A673 (cell line): ENCODE data around the gene IGF1. TPM values are rescaled to one million over a fixed set of nuclear protein-coding genes. Genes with fewer than 3 reads are reported as not detected.

Experiments
- BruUV-seq: library from RNA; stranded (reverse); fragments of 400-500 nt; replicated peaks from 2 replicates; lab custom pipeline; 2021; lab: Mats Ljungman, UMichigan
- CTCF ChIA-PET: fragments of 300-600 bp; sonication (Branson Sonifier 250); formaldehyde crosslinking; loops from one replicate; lab custom pipeline; 2022; ENCODE audit warnings: antibody characterized with exemption; lab: Charles Lee
- POLR2A ChIA-PET: fragments of 300-600 bp; sonication (Branson Sonifier 250); formaldehyde crosslinking; loops from one replicate; lab custom pipeline; 2022; ENCODE audit warnings: antibody characterized with exemption; ENCODE audit not compliant: low non-redundant PET; lab: Charles Lee
- DNase-seq: peaks from one replicate; pipeline ENCODE4 v3.0.0-alpha.2; 2015; ENCODE audit warnings: low spot score
- H3K27ac ChIP-seq: fragments of 200-600 bp; sonication (generic); 2 replicates; pipeline ENCODE4 v1.5.1; 2016; ENCODE audit warnings: mixed run types, low read depth, mild to moderate bottlenecking, mixed read lengths, antibody characterized with exemption, low read length; ENCODE audit not compliant: poor library complexity, severe bottlenecking
- H3K27me3 ChIP-seq: fragments of 200-600 bp; sonication (generic); replicated peaks from 2 replicates; pipeline ENCODE4 v1.6.1; 2017; ENCODE audit warnings: mixed run types, low read depth, mild to moderate bottlenecking, mixed read lengths, antibody characterized with exemption, low read length; ENCODE audit not compliant: insufficient read depth, poor library complexity
- H3K36me3 ChIP-seq: fragments of 200-600 bp; sonication (generic); 2 replicates; pipeline ENCODE4 v1.6.1; 2016; ENCODE audit warnings: mixed run types, mild to moderate bottlenecking, mixed read lengths, antibody characterized with exemption, low read length; ENCODE audit not compliant: insufficient read depth, poor library complexity, severe bottlenecking
- H3K4me1 ChIP-seq: fragments of 200-600 bp; sonication (generic); 2 replicates; pipeline ENCODE4 v1.6.1; 2017; ENCODE audit warnings: mixed run types, mild to moderate bottlenecking, mixed read lengths, antibody characterized with exemption, low read length; ENCODE audit not compliant: insufficient read depth, poor library complexity, severe bottlenecking
- H3K4me3 ChIP-seq: fragments of 200-600 bp; sonication (generic); 2 replicates; pipeline ENCODE4 v1.5.1; 2016; ENCODE audit warnings: low read depth, mixed run types, mild to moderate bottlenecking, mixed read lengths, low read length; ENCODE audit not compliant: poor library complexity, severe bottlenecking
- H3K9me3 ChIP-seq: fragments of 200-600 bp; sonication (generic); 2 replicates; pipeline ENCODE4 v1.6.1; 2016; ENCODE audit warnings: mixed run types, low read depth, mild to moderate bottlenecking, mixed read lengths, antibody characterized with exemption, low read length; ENCODE audit not compliant: poor library complexity, severe bottlenecking
- CTCF ChIP-seq: fragments of 300-800, 200-600 bp; sonication (generic); conservative IDR thresholded peaks from 2 replicates; pipeline ENCODE4 v1.5.1; 2017; ENCODE audit warnings: low read depth, mild to moderate bottlenecking, antibody characterized with exemption, low read length, moderate library complexity, mixed read lengths
- EZH2 ChIP-seq: fragments of 200-600 bp; sonication (generic); IDR thresholded peaks from 2 replicates; pipeline ENCODE4 v1.6.1; 2017; ENCODE audit warnings: borderline replicate concordance, low read depth, mild to moderate bottlenecking, mixed read lengths, antibody characterized with exemption, low read length; ENCODE audit not compliant: poor library complexity, severe bottlenecking
- intact Hi-C: fragments of 100-400 bp; cut with micrococcal nuclease; formaldehyde crosslinking; loops from one replicate; pipeline ENCODE4 v1.10.0; 2022; ENCODE audit not compliant: unreplicated experiment
- total RNA-seq: library from RNA; stranded (reverse); gene quantifications from 2 replicates; pipeline ENCODE4 v1.2.3, GENCODE V29; 2021

The IGF1 gene
- total RNA-seq, 1 experiment from 2014 or later, result 16.4 TPM

- no TSS peak for BruUV-seq
- H3K9me3 ChIP-seq, result no peaks in the 10 kb centered on the region
- DNase-seq, result peak; percentile 83
- POLR2A ChIA-PET, result no interaction called here
- H3K27ac ChIP-seq, result no peak overlapping the region
- H3K4me3 ChIP-seq, result no peak overlapping the region
- intact Hi-C loops, result loop anchor here (5.0 kb wide), 2 partner anchors 59 to 344 kb away; partner anchors contain the start of gene IGF1
- TF ChIP-seq EZH2 (no peak), CTCF (no peak)
- H3K27me3 ChIP-seq, result no peaks in the 10 kb centered on the region
- H3K4me1 ChIP-seq, result peaks cover 22% of the 10 kb centered on the region
- no peaks in the 10 kb centered on the region for H3K36me3 ChIP-seq
- CTCF ChIA-PET, result no interaction called here
Observed at GRCh38 chr12:102423462-102423861, 56.9 kb downstream of the IGF1 start.

DNA sequence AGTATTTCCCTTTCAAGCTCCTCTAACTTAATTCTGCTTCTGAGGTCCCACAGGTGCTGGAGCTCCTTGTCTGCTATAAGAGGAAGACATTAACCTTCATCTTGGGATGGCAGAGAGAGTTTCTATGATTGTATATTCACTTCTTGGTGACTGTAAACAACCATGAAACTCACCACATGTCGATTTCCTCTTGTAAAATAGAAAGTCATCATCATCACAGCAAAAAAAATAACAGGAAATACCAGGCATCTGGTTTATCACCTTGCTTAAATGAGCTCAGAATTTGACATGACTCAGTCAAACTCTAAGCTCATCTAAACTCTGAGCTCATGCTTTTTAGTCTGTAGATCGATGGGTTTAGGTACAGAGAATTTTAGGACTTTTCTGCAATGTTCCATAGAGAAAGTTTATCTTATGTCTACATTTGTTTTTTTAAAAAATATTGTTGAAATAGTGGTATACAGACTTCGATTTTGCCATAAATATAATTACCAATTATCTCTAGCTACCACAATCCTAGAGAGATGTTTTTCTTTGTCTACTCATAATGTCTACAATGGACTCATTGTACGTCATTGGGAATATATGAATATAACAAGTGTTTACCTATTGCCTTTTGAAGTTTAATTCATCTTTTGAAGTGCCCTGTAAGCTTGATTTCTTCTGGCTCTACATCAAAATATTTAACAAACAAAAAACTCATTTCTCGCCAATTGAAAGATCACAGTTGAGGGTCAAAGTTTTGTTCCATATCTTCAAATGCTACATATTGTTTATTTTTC is 58.4 kb downstream of the IGF1 start:
- no peak overlapping the region for H3K4me3 ChIP-seq
- peaks cover 20% of the 10 kb centered on the region for H3K4me1 ChIP-seq
- H3K36me3 ChIP-seq, result no peaks in the 10 kb centered on the region
- H3K27me3 ChIP-seq, result no peaks in the 10 kb centered on the region
- no peaks in the 10 kb centered on the region for H3K9me3 ChIP-seq
- no peak overlapping the region for H3K27ac ChIP-seq
- intact Hi-C loops, result loop anchor here (5.0 kb wide), 2 partner anchors 60 to 345 kb away; partner anchors contain the start of gene IGF1
- POLR2A ChIA-PET, result interaction anchor here (0.6 to 0.7 kb wide), 2 partner anchors 327 to 366 kb away, joined by 3 read pairs; no protein-coding TSS in a partner anchor
- TSS peak; percentile 63 for BruUV-seq
- CTCF ChIA-PET, result no interaction called here
- peak; percentile 52 for DNase-seq
- no peak for TF ChIP-seq CTCF
- TF ChIP-seq EZH2, result no peak

GRCh38 chr12:102419094-102419764 is 61.1 kb downstream of the IGF1 start:
- intact Hi-C loops, result no loop called here
- no peak overlapping the region for H3K4me3 ChIP-seq
- H3K27ac ChIP-seq, result no peak overlapping the region
- POLR2A ChIA-PET, result no interaction called here
- H3K36me3 ChIP-seq, result no peaks in the 10 kb centered on the region
- CTCF ChIA-PET, result no interaction called here
- no peaks in the 10 kb centered on the region for H3K27me3 ChIP-seq
- TF ChIP-seq EZH2 (no peak), CTCF (no peak)
- peaks cover 24% of the 10 kb centered on the region for H3K4me1 ChIP-seq
- no TSS peak for BruUV-seq
- H3K9me3 ChIP-seq, result no peaks in the 10 kb centered on the region
- DNase-seq, result no peak
